HT-29 (cell line): ENCODE results near the gene NELFA. TPM values are rescaled to one million over a fixed set of nuclear protein-coding genes. Genes with fewer than 3 reads are reported as not detected.
"Not testable (repeated sequence)": the region's sequence is repeated elsewhere in the genome, so short reads cannot be mapped to it uniquely, and the experiment has no call there.

Experiments used
- DNase-seq: peaks from one replicate; pipeline ENCODE4 v3.0.0-alpha.2; 2015; ENCODE audit warnings: low spot score
- total RNA-seq: library from RNA; depleted of rRNA; stranded (reverse); fragments of >200 nt; shearing (Covaris generic); gene quantifications from 2 replicates; pipeline ENCODE4 v1.2.3, GENCODE V29; 2014

NELFA gene
- total RNA-seq, 1 experiment from 2014 or later: 49.4 TPM

- DNase-seq: not testable (repeated sequence)
Observed at GRCh38 chr4:1993718-1994516, 14.9 kb downstream of the NELFA start.

- no peak for DNase-seq
Observed at GRCh38 chr4:1993169-1993516, 15.6 kb downstream of the NELFA start.

DNA sequence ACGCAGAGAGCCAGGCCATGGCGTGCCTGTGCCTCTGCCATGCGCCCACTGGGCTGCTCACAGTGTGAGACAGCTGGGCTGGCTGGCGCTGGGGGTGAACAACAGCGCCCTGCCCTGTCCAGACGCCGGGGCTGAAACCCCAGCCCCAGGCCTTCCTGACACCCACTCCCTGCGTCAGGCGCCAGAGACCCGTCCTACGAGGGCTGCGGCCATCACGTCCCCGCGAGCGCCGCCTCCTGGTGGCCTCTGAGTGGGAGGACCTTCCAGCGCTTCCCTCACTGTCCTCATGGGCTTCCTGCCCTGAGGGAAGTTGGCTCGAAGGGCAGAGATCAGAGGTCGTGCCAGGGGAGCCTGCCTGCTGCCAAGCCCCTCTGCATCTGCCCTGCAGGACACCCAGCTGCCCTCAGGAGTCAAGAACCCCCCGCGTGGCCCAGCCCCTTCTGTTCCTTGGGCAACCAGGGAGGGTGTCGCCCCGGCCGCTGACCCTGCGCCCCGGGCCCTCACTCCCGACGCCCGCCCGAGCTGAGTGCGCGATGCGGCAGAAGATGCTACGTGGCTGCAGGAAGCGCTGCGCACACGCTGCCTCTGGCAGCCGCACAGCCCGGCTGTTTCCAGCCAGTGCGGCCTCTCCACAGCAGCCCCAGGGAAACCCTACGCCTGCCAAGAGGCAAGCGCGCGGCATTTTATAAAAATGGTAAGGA, 16.2 kb downstream of the NELFA start:
- DNase-seq: no peak

GRCh38 chr4:1991596-1992434, 17.0 kb downstream of the NELFA start:
- no peak for DNase-seq

DNA sequence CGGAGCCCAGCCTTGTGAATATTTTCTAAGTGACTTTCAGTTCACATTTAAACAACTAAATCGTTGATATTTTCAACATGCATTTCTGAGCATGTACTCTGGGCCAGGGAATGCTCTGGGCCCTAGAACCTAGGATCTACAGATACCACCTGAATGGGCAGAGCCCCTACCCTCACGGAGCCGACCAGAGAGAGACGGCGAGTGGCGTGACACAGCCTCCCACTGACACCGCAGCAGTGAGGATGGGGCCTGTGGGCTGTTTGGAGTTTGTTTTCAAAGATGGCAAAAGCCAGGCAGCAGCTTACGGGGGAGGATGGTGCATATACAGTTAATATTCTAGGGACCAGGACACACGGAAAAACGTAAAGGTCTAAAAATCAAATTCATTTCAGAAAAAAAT, 17.7 kb downstream of the NELFA start:
- DNase-seq: no peak

GRCh38 chr4:1990676-1991075, 18.1 kb downstream of the NELFA start:
- DNase-seq: no peak

DNA sequence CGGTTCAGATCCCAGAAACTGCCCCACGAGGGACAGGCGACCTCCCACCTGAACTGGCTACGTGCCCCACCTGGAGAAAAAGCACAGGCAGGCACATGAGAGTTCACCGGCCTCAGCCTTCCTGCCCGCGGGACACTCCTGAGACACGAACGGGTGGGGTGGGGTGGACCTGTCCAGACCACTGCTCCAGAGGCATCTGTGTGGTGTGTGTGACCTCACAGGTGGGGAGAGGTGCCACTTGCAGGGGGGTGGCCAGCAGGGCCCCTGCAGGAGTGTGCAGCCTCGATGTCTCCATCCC, 18.5 kb downstream of the NELFA start:
- DNase-seq: no peak

DNA sequence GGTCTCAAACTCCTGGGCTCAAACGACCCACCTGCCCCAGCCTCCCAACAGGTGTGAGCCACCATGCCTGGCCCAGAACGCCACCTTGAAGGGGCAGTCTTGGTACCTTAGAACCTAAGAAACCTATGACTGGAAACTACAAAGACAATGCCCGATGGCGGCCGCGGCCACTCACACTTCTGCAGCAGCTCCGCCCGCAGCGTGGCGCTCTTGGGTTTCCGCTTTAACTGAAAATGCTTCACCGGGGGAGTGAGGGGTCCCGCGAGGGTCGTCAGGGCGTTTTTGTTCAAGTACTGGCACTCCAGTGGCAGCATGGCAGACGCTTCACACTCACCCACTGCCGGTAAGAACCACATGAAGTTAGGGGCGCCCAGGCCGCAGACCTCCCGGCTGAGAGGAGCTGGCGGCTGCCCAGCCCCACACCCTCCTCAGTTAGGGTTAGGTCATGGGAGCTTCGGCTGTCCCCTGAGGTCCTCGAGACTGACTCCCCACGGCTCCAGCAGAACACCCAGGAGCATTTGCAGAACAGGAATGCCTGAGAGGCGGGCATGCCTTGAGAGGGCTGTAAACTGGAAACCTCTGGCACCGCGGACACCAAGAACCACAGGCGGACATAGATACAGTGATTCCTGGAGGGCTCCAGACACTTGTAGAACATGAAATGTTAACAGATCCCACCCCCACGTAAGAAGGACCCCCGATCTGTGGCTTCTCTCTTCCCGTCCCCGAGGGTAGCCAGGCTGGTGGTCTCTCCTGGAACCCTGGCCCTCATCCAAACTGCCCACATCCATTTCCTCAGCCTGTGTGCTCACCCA, 19.0 kb downstream of the NELFA start:
- no peak for DNase-seq

DNA sequence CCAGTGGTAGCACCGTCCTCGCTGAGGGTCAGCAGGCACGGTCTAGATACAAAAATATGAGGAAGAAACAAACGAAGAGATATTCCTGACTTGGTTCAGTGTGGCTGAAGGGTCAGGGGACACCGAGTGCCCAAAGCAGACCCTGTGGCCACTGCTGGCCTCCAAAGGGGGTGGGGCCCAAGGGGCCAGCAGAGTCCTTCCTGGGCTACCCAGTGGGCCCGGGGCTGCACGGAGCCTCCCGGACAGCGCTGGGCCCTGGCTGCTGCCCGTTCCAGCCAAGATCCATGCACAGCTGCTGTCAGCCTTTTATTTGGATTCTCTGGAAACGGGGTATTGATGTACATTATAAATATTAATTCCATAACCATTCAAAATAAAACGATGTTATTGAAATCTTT, 20.4 kb downstream of the NELFA start:
- DNase-seq: no peak

DNA sequence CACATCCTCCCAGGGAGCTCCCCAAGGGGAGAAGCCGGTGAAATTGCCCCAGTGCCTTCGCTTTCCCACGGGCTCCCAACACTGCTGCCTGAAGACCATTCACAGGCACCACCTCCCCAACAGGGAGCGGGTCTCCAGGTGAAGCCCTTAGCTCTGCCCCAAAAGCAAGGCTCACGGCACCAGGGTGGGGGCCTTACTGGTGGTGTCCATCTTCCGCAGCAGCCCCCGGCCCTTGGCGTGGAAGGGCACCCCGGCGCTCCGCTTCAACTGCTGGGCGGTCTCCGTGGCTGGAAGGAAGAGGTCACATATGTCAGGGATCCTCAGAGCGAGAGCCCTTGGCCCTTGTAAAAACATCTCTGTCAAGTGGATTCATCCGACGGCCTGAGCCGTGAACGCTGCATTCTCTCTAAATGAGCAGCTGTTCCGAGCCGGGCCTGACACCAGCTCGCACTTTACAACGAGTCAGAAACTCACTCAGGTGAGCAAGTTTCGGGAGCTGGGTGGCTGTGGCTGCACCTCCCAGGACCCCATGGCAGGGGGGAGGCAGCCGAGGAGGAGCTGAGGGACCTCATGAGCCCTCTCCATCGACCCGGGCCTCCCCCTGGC, 20.9 kb downstream of the NELFA start:
- DNase-seq: no peak

DNA sequence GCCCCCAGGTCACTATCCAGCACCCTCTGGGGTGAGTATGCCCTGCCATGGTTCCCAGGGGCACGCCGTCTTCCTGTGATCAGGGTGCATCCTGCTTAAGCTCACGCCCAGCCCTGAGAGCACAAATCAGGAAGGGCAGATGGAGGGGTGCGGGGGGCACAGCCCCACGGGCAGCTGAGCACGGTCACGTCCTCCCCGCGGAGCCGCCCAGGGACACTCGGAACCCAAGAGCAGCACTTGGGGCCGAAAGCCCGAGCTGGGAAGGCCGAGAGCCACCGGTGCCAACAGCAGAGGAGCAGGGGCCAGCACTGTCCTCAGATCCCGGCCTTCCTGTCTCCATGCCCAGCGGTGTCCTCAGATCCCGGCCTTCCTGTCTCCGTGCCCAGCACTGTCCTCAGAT, 21.5 kb downstream of the NELFA start:
- DNase-seq: no peak

GRCh38 chr4:1986578-1987210, 22.1 kb downstream of the NELFA start:
- DNase-seq: no peak

DNA sequence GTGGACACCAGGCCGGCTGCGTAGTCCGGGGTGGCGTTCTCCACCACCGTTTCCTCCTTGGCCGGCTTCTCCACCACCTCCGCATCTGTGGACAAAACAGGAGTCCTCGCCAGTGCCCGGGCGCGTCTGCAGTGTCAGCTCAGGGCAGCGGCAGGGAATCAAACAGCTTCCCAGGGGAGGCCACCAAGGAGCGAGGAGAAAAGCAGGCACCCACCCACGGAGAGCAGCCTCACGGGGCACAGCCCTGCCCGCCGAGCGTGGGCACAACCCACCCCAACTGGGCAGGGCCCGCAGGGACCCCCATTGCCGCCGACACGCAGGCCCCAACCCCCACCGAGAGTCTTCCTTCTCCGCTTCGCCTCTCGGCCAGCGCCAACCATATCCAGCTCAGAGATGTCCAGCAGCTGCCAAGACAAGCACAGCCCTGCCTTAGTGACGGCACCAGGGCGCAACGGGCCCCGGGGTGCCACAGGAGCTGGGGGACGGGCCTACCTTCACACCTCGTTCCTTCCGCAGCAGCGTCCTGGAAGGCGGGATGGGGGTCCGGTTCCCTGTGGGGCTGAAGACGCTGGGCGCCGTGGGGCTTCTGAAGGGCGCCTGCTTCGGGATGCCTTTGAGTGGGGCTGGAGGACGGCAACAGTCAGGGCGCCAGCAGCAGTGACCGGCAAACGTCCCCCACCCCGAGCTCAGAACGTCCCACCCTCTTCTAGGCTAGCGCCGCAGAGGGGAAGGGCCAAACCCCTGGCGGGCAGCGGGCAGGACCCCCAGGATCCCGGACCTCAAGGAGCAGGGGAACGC, 22.8 kb downstream of the NELFA start:
- no peak for DNase-seq

GRCh38 chr4:1985294-1985693, 23.5 kb downstream of the NELFA start:
- no peak for DNase-seq

DNA sequence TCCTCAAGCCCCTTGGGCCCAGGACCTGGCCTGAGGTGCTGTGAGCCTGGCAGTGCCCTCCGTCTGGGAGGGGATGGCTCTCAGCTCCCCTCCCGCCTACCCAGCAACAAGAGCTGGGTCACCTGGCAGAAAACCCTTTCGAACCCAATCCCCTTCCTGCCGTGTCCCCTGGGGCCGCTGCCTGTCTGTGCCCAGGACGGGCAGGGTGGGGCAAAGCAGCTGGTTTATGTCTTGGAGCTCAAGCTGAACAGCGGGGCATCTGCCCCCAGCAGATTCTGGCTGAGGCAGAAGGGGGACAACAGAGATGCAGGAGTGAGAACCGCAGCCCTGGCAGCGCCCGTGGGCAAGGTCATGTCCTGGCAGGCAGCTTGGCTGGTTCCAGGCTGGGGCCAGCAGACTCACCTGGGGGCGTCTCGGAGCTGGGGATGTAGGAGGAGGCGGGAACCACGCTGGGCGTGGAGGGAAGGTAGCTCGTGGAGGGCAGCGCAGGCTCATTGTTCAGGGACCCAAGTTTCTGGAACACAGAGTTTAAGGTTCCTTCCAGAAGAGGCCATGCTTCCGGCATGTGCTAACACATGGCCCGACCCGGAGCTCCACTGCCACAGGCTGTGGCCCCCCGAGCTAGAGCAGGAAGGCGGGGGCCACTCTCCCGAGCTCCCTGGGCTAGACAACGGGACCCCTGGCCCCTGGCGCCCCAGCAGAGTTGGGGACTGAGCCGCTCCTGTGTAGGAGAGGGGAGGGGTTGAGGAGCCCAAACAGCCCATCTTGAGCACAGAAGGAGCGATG, 24.2 kb downstream of the NELFA start:
- no peak for DNase-seq

GRCh38 chr4:1983846-1984405, 24.8 kb downstream of the NELFA start:
- DNase-seq: no peak

DNA sequence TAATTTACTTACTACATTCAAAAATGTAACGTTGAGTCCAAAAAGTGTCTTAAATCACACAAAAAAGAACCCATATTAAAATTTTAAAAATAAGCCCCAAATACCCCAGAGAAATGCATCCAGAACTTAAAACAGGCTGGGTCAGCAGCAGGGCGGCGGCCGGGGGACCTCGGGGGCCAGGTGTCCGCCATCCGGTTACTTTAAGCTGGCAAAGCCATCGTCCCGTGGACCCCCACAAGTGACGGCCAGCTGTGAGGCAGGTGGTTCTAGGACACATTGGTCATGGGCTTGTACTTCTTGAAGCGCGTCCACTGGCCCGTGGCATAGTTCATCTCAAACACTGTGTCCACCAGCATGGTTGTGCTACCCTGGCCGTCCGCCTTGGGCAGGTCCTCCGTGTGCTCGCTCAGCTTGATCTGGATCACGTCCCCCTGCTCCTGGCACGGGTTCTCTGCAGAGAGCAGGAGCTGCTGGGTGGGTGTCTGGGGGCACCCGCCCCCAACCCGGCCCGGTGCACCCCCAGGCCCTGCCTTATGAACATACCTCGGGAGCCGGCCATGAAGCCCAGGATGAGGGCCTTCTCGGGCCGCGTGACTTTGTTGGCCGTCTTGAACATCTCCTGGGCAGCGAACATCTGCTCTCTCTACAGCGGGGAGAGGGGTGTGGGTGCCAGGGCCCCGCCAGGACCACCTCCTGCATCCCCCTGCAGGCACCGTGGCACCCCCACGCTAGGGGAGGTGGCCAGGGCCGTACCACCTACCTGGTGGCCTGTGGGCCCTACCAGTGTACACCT, 25.5 kb downstream of the NELFA start:
- DNase-seq: no peak
